HG02759 (cell line): ENCODE results near the gene PEMT.

Source experiments
- ATAC-seq: cut with Tn5 transposase; IDR thresholded peaks from one replicate; pipeline ENCODE4 v1.9.1; 2021; ENCODE audit warnings: mild to moderate bottlenecking, moderate library complexity; ENCODE audit not compliant: unreplicated experiment

The PEMT gene

DNA sequence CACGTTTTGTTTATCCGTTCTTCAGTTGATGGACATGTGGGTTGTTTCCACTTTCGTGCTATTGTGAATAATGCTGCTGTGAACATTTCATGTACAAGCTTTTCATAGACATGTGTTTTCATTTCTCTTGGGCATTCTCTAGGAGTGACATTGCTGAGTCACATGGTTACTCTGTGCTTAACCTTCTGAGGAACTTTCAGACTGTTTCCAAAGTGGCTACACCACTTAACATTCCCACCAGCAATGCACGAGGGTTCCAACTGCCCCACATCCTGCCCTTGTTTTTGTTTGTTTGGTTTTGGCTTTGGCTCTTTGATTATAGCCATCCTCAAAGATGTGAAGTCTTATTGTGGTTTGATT is 14.2 kb upstream of the PEMT start:
- ATAC-seq = no peak

DNA sequence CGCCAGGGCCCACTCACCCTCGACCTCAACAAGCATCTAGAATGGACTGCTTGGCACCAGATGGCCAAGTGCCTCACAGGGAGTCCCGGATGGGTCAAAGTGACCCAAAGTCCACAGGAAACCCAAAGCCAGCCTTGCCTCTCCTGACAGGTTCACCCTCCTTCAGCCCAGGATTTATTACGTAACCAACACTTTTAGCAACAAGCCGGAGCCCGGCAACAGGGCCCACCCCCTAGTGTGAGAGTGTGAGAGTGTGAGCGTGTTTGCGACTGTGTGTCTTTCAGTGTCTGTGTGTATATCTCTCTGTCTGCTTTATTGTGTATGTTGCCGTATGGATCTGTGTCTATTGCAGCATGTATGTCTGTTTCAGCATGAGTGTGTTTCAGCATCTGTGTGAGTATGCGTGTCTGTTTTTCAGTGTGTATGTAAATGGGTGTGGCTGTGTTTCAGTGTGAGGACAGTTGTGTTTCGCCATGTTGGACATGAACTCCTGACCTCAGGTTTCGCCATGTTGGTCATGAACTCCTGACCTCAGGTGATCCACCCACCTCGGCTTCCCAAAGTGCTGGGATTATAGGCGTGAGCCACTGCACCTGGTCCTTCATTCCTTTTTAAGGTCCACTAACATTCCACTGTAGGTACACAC is 13.7 kb upstream of the PEMT start:
- no peak for ATAC-seq

DNA sequence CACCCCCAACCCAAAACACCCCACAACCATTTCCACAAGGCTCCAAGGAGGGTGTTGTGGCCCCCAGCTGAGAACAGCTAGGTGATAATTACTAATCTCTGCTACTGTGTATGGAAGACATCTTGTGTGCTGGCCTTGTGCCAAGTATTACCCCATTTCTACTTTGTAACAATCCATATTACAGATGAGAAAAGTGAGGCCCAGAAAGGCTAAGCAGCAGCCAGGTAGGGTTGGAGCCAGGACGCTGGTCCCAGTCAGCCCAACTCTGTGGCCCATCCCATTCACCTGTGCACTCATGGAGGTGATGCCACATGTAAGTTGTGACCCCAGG is 12.4 kb upstream of the PEMT start:
- ATAC-seq = no peak

DNA sequence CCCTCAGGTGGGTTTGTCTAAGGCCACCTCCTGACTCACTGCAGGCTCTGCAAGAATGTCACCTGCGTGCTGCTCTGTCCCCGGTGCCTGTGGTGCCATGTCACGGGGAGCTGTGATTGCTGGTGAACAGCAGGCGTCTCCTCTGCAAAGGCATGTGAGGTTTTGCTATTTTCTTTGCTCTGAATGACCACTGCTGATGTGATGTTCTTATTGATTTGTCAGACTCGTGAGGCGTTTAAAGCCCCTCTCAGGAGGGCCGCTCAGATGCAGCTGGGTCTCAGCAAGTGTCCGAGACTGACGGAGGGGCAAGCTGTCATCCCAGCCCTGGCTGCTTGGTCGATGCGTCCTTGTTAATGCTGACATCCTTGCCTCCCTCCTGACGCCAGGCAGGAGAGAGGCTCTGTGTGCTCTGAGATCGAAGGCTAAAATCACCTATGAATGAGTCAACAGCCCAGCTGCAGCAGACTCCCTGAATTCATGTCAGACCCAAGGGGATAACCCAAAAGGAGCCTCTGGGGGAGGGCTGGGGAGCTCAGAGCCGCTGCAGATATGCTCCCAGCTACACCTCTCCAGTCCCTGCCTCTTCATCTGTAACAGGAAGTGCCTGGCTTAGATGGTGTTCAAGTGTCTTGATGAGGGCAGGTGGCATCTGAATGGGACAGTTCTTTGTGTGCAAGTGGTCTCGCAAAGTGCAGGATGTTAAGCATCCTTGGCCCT is 11.8 kb upstream of the PEMT start:
- ATAC-seq = no peak

DNA sequence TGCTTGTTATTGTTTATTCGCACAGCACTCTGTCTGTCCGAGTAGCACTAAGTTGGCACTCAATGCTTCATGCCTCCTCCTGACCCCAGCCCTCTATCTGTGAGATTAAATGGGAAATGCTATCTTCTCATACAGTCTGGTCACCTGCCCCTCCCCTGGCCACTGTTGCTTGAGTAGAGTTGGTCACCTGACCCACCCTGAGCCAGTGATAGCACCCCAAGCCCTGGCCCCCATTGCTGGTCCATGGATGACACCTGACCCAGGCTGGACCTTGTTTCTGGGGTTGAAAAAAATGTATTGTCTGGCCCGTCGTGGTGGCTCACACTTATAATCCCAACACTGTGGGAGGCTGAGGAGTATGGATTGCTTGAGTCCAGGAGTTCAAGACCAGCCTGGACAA is 8.5 kb upstream of the PEMT start:
- no peak for ATAC-seq

DNA sequence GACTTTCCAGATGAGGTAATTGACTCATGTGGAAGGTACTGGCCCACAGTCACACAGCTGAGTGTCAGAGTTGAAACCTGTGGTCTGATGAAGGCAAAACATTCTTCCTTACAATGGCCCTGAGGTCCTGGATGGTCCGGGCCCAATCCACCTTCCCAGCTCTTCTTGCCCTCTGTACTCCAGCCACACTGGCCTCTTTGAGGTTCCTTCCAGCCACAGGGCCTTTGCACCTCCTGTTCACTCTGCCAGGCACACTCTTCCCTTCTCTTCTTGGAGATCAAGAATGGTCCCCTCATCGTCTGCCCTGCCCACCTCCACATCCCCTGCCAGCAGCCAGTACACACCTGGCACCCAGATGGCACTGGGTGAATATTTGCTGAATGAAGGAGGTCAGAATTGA is 6.5 kb upstream of the PEMT start:
- no peak for ATAC-seq

DNA sequence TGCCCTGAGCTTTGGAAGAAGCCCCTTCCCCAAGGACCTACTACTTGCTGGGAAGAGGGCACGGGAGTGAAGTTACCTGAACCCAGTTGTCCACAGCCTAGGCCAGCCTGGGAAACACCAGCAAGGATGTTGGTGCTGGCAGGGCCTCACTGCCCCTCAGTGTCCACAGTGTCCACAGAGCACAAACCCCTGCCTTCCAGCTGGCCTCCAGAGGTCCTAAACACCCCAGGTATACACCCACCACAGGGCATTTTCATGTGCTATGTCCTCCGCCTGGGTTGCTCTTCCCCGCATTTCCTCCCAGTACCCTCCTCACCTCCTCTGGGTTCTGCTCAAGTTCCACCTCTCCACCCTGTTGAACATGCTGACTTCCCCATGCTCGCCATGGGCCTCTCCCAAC is 4.2 kb upstream of the PEMT start:
- ATAC-seq = no peak

GRCh38 chr17:17593222-17593620 is 1.7 kb upstream of the PEMT start:
- no peak for ATAC-seq

DNA sequence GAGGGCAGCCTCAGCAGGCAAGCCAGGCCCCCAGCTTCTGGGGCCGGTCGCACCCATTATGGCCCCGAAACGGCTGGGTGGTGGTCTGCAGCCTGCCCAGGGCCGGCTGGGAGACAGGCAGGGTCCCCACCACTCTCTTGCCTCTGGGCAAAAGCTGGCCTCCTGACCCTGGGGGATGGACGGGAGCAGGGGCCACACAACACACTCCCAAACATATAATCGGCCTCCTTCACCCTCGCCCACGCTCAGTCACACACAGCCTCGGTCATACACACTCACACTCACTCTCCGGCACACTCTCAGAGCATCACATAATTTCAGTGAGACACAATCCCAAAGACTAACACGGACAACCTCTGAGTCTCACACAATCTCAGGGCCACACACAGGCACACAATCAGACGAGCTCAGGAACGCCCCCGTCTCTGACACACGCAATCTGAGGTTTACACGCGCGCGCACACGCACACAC is 589 bp downstream of the PEMT start:
- ATAC-seq = no peak

GRCh38 chr17:17590141-17590751 is 1.3 kb downstream of the PEMT start:
- no peak for ATAC-seq

GRCh38 chr17:17587614-17588337 is 3.7 kb downstream of the PEMT start:
- ATAC-seq = no peak

GRCh38 chr17:17582372-17582771 is 9.1 kb downstream of the PEMT start:
- ATAC-seq = no peak

- ATAC-seq = no peak
These were observed 10.0 kb downstream of the PEMT start for GRCh38 chr17:17581509-17581908.

GRCh38 chr17:17580662-17581470 is 10.6 kb downstream of the PEMT start:
- no peak for ATAC-seq

DNA sequence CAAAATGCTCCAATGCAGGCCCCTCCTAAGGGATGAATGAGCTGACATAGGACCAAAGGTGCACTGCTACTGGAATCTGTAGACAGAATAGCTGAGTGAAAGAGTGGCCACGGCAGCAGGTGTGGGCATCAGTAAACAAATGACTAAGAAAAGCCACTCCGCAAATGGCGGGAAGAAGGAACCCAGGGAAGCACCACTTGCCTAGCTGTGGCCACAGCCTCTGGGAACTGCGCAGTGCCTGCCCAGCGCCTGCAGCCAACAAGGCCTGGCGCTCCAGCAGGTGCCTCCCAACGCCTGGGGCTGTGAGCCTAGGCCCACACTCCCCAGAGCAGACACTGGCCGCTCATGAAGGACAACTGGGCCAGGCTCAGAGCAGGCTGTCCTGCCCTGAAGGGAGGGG is 11.8 kb downstream of the PEMT start:
- ATAC-seq = no peak

DNA sequence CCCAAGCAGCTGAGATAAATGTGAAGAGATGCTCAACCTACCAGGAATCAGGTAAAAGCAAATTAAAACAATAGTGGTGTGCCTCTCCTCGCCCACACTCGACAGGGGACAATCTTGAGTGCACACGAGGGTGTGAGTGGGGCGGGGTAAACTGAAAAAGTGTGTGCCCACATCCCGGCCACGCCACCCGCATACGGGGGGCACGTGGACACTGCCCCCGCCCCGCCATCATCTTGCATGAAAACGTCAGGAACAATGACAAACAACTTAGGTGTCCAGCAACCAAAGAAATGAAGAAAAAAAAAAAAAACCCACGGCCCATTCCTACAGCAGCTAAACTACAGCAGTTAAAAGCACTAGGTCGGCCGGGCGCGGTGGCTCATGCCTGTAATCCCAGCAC is 14.1 kb downstream of the PEMT start:
- no peak for ATAC-seq

DNA sequence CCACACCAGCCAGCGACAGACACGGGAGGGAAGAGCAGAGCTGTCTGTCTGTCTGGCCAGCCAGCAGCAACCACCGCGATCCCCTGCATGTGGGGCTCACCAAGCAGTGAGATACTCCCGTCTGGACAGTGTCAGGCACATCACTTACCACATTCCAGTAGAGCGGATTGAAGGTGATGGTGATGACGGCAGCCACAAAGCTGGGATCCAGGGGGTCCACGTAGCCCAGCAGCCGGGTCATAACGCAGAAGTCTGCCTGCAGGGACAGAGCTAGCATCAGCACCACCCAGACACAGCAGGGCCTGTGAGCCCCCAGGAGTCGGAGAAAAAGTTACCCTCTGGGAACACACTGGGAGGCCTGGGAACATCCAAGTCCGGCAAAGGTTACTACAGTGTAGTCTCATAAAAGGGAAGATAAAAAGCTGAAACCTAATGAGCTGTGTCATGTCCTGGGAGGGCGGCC is 14.7 kb downstream of the PEMT start:
- no peak for ATAC-seq

- ATAC-seq = no peak
These were observed 15.9 kb downstream of the PEMT start for GRCh38 chr17:17575360-17576251.

DNA sequence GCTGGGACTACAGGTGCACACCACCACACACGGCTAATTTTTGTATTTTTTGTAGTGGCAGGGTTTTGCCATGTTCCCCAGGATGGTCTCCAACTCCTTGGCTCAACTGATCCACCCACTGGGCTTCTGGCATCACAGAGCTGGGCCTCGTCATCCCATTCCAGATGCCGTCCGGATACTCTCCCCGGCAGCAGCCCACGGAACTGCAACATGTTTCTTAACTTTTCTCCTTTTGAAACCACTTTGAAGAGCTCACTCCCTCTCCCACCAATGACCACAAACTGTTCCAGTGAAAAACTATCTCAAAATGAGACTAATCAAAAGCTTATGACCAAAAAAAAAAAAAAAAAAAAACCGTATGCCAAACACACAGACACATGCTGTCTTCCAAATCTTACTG is 17.6 kb downstream of the PEMT start:
- no peak for ATAC-seq
